ENCODE results near the gene RFX5.

GRCh38 chr1:151393583-151393982 lies 46.5 kb upstream of the RFX5 start:
- TF ChIP-seq, protein P1, sequence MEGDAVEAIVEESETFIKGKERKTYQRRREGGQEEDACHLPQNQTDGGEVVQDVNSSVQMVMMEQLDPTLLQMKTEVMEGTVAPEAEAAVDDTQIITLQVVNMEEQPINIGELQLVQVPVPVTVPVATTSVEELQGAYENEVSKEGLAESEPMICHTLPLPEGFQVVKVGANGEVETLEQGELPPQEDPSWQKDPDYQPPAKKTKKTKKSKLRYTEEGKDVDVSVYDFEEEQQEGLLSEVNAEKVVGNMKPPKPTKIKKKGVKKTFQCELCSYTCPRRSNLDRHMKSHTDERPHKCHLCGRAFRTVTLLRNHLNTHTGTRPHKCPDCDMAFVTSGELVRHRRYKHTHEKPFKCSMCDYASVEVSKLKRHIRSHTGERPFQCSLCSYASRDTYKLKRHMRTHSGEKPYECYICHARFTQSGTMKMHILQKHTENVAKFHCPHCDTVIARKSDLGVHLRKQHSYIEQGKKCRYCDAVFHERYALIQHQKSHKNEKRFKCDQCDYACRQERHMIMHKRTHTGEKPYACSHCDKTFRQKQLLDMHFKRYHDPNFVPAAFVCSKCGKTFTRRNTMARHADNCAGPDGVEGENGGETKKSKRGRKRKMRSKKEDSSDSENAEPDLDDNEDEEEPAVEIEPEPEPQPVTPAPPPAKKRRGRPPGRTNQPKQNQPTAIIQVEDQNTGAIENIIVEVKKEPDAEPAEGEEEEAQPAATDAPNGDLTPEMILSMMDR (IDR thresholded peaks at IDR 0.05): no peak
- no peak for TF ChIP-seq POLR2A (IDR thresholded peaks at IDR 0.05)
- TF ChIP-seq POLR2AphosphoS5 (IDR thresholded peaks at IDR 0.05): no peak
- no peak for TF ChIP-seq EP300 (IDR thresholded peaks at IDR 0.05; ENCODE audit: low read depth)
